ENCODE results near the gene CRY2. TPM values are rescaled to one million over a fixed set of nuclear protein-coding genes. Genes with fewer than 3 reads are reported as not detected.

Gene CRY2
- total and polyA plus RNA-seq, 2 of the 13 experiments (the other 11 are each of a cell fraction or from before 2014, with no cell fraction given): 10.1 to 12.2 TPM

- TF ChIP-seq, protein P1, sequence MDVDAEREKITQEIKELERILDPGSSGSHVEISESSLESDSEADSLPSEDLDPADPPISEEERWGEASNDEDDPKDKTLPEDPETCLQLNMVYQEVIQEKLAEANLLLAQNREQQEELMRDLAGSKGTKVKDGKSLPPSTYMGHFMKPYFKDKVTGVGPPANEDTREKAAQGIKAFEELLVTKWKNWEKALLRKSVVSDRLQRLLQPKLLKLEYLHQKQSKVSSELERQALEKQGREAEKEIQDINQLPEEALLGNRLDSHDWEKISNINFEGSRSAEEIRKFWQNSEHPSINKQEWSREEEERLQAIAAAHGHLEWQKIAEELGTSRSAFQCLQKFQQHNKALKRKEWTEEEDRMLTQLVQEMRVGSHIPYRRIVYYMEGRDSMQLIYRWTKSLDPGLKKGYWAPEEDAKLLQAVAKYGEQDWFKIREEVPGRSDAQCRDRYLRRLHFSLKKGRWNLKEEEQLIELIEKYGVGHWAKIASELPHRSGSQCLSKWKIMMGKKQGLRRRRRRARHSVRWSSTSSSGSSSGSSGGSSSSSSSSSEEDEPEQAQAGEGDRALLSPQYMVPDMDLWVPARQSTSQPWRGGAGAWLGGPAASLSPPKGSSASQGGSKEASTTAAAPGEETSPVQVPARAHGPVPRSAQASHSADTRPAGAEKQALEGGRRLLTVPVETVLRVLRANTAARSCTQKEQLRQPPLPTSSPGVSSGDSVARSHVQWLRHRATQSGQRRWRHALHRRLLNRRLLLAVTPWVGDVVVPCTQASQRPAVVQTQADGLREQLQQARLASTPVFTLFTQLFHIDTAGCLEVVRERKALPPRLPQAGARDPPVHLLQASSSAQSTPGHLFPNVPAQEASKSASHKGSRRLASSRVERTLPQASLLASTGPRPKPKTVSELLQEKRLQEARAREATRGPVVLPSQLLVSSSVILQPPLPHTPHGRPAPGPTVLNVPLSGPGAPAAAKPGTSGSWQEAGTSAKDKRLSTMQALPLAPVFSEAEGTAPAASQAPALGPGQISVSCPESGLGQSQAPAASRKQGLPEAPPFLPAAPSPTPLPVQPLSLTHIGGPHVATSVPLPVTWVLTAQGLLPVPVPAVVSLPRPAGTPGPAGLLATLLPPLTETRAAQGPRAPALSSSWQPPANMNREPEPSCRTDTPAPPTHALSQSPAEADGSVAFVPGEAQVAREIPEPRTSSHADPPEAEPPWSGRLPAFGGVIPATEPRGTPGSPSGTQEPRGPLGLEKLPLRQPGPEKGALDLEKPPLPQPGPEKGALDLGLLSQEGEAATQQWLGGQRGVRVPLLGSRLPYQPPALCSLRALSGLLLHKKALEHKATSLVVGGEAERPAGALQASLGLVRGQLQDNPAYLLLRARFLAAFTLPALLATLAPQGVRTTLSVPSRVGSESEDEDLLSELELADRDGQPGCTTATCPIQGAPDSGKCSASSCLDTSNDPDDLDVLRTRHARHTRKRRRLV (CRISPR knock-in tag; IDR thresholded peaks at IDR 0.05): no peak
- TF ChIP-seq PBX2 (CRISPR knock-in tag; IDR thresholded peaks at IDR 0.05): no peak
Observed at GRCh38 chr11:45900916-45901617, 53.8 kb downstream of the CRY2 start (continued).

DNA sequence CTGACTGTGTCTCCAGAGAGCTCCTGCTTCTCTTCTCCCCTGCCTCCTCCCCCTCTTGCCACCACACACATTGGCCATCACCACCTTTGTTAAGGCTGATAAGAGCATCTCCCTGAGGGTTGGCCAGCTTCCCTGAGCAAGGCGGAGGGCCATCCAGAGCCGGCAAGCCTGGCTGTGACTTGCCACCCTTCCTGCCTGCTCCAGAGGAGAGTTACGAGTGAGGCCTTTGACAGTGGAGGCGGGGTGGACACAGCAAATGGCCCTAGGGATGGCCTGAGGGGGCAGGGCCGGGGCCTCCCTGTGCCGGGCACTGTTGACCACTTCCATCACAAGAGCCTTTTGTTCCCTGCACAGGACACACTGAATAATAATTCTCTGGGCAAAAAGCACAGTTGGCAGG lies 54.4 kb downstream of the CRY2 start:
- POLR2A ChIA-PET: no interaction called here
- TF ChIP-seq, protein P2, sequence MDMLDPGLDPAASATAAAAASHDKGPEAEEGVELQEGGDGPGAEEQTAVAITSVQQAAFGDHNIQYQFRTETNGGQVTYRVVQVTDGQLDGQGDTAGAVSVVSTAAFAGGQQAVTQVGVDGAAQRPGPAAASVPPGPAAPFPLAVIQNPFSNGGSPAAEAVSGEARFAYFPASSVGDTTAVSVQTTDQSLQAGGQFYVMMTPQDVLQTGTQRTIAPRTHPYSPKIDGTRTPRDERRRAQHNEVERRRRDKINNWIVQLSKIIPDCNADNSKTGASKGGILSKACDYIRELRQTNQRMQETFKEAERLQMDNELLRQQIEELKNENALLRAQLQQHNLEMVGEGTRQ (IDR thresholded peaks at IDR 0.05; ENCODE audit: low read depth, low read length): no peak
- TF ChIP-seq, protein P2 (CRISPR knock-in tag; IDR thresholded peaks at IDR 0.05; ENCODE audit: borderline replicate concordance): no peak
- TF ChIP-seq ZNF10 (CRISPR knock-in tag; IDR thresholded peaks at IDR 0.05; ENCODE audit: borderline replicate concordance, low read depth) (no peak), AHR (CRISPR knock-in tag; IDR thresholded peaks at IDR 0.05) (no peak), SKI (IDR thresholded peaks at IDR 0.05; ENCODE audit: partially characterized antibody) (no peak), NCOA1 (CRISPR knock-in tag; IDR thresholded peaks at IDR 0.05) (no peak), ZNF337 (CRISPR knock-in tag; IDR thresholded peaks at IDR 0.05; ENCODE audit: borderline replicate concordance, low read depth) (no peak), MNT (IDR thresholded peaks at IDR 0.05) (no peak), RXRA (CRISPR knock-in tag; IDR thresholded peaks at IDR 0.05) (no peak), SRY (CRISPR knock-in tag; IDR thresholded peaks at IDR 0.05) (no peak), TGIF2 (CRISPR knock-in tag; IDR thresholded peaks at IDR 0.05) (no peak)

More for the DNA sequence above, 54.4 kb downstream of the CRY2 start:
- Histone ChIP-seq H2AFZ (ENCODE audit: low read length) (no peak overlapping the region), H3K9ac (ENCODE audit: insufficient read depth, low read depth, low read length) (no peak overlapping the region), H3K4me3 (replicated peaks in 1 of 3; ENCODE audit: insufficient read depth in 1 of 3, low read depth in 2 of 3, low read length in 3 of 3) (no peak overlapping the region), H3K36me3 (replicated peaks in 1 of 2; ENCODE audit: control insufficient read depth in 1 of 2, insufficient read depth in 2 of 2, low read length in 2 of 2) (no peaks in the 10 kb centered on the region), H4K20me1 (ENCODE audit: insufficient read depth, low read length) (no peaks in the 10 kb centered on the region), H3K9me3 (ENCODE audit: low read length) (no peaks in the 10 kb centered on the region), H3K79me2 (ENCODE audit: insufficient read depth, low read length) (no peaks in the 10 kb centered on the region), H3K4me1 (ENCODE audit: insufficient read depth, low read length) (peaks cover 38% of the 10 kb centered on the region), H3K4me2 (ENCODE audit: low read depth, low read length) (no peak overlapping the region), H3K27ac (ENCODE audit: extremely low read length, insufficient read depth, low read length) (no peak overlapping the region), H3K27me3 (ENCODE audit: control insufficient read depth in 1 of 2, insufficient read depth in 2 of 2, low read length in 2 of 2) (peaks cover 0 to 21% of the 10 kb centered on the region in 2 experiments; a peak in 1 of 5 replicates)
- CTCF ChIA-PET (ENCODE audit: low intra/inter-chr PET ratio, low total read pairs): no interaction called here
- no TSS peak for BruUV-seq (replicated peaks)
- WGBS (ENCODE audit: low lambda C conversion rate): 43% methylated on average over 5 of the region's 6 CpGs
- FAIRE-seq (no peak), DNase-seq (ENCODE audit: low spot score) (no peak), ATAC-seq (no peak)
- intact Hi-C loops (cut with micrococcal nuclease; ENCODE audit: unreplicated experiment): no loop called here
- in situ Hi-C loops (cut with HindIII; ENCODE audit: extremely low pct_ligation_motif_present, low pct_unique_long_range_greater_than_20kb): no loop called here

All from HepG2 (cell line).